K562 (cell line): ENCODE measurements around the gene DZIP3. TPM values are rescaled to one million over a fixed set of nuclear protein-coding genes. Genes with fewer than 3 reads are reported as not detected.

ENCODE experiments used
- ATAC-seq: fragments of 200-7000 bp; cut with Tn5 transposase; 3 replicates; pipeline ENCODE4 v1.9.1; 2020; ENCODE audit warnings: moderate library complexity
- BruUV-seq: library from RNA; stranded (reverse); fragments of 400-500 nt; replicated peaks from 2 replicates; lab custom pipeline; 2021; lab: Mats Ljungman, UMichigan
- CTCF ChIA-PET: fragments of 300-600 bp; formaldehyde crosslinking; extraction: SDS; loops from one replicate; lab custom pipeline; 2021; ENCODE audit warnings: low intra/inter-chr PET ratio; lab: Yijun Ruan, JAX
- POLR2A ChIA-PET: fragments of 300-600, 350-650 bp; sonication (Branson Sonifier 250); formaldehyde crosslinking; extraction: SDS; loops from one replicate; lab custom pipeline; 2021; ENCODE audit warnings: antibody characterized with exemption, inconsistent platforms; lab: Yijun Ruan, JAX
- DNase-seq, 4 experiments: peaks; one replicate each; pipeline versions ENCODE4 v3.0.0 to v3.0.0-alpha.2; 2011 to 2018; ENCODE audit warnings: low spot score in 3 of 4, mixed read lengths in 3 of 4; ENCODE audit errors: extremely low read depth in 1 of 4
- FAIRE-seq: peaks from 2 replicates; lab custom pipeline; 2011; peaks lifted over from hg19 to GRCh38; lab: Jason Lieb, UNC
- H2AFZ ChIP-seq: 2 replicates; pipeline ENCODE4 v1.6.0; 2011; ENCODE audit warnings: low read depth, low read length, control low read depth, inconsistent platforms
- H3K27ac ChIP-seq: fragments of 200-600 bp; 3 replicates; pipeline ENCODE4 v1.8.0; 2011; ENCODE audit warnings: low read depth, mild to moderate bottlenecking, control low read depth, inconsistent platforms, low read length, moderate library complexity, mixed read lengths; ENCODE audit errors: extremely low read depth
- H3K27me3 ChIP-seq, 2 experiments: fragments of 300-600 bp in 1 of 2; 2 replicates in 1 of 2; 3 replicates in 1 of 2; pipeline versions ENCODE4 v1.6.0 to v1.8.0; 2011; ENCODE audit warnings: inconsistent platforms in 2 of 2, low read length in 2 of 2, mild to moderate bottlenecking in 1 of 2, mixed read lengths in 1 of 2, moderate library complexity in 1 of 2; ENCODE audit not compliant: control insufficient read depth in 2 of 2, insufficient read depth in 2 of 2
- H3K36me3 ChIP-seq: fragments of 300-600 bp; 3 replicates; pipeline ENCODE4 v1.8.0; 2011; ENCODE audit warnings: mild to moderate bottlenecking, low read length, inconsistent platforms; ENCODE audit not compliant: control insufficient read depth, insufficient read depth
- H3K4me1 ChIP-seq, 2 experiments: fragments of 200-600 bp in 1 of 2; replicated peaks in 1 of 2; 2 replicates in 1 of 2; 3 replicates in 1 of 2; pipeline versions ENCODE4 v1.5.1 to v1.8.0; 2011; ENCODE audit warnings: inconsistent platforms in 2 of 2, low read length in 2 of 2, mild to moderate bottlenecking in 1 of 2, mixed read lengths in 1 of 2, moderate library complexity in 1 of 2; ENCODE audit not compliant: control insufficient read depth in 2 of 2, insufficient read depth in 2 of 2
- H3K4me2 ChIP-seq: 2 replicates; pipeline ENCODE4 v1.6.1; 2011; ENCODE audit warnings: low read length, control low read depth, inconsistent platforms, mixed read lengths; ENCODE audit not compliant: insufficient read depth
- H3K4me3 ChIP-seq: fragments of 200-600 bp; sonication (generic), shearing (Covaris generic); 2 replicates; pipeline ENCODE4 v1.5.1; 2016; ENCODE audit warnings: control low read depth, inconsistent platforms
- H3K79me2 ChIP-seq: fragments of 200-600 bp; 3 replicates; pipeline ENCODE4 v1.8.0; 2011; ENCODE audit warnings: low read length, inconsistent platforms; ENCODE audit not compliant: control insufficient read depth, insufficient read depth
- H3K9ac ChIP-seq, 2 experiments: 2 replicates each; pipeline versions ENCODE4 v1.6.0 to v1.6.1; 2011; ENCODE audit warnings: low read depth in 2 of 2, low read length in 2 of 2, control low read depth in 1 of 2, inconsistent platforms in 1 of 2, mild to moderate bottlenecking in 1 of 2, mixed read lengths in 1 of 2; ENCODE audit not compliant: insufficient read depth in 1 of 2
- H3K9me1 ChIP-seq: one replicate; pipeline ENCODE4 v1.6.0; 2011; ENCODE audit warnings: inconsistent platforms, mild to moderate bottlenecking, low read length, moderate library complexity; ENCODE audit not compliant: control insufficient read depth, insufficient read depth
- H3K9me3 ChIP-seq: replicated peaks from 2 replicates; pipeline ENCODE4 v1.5.1; 2011; ENCODE audit warnings: low read depth, low read length, inconsistent platforms; ENCODE audit not compliant: control insufficient read depth, insufficient read depth
- H4K20me1 ChIP-seq: replicated peaks from 2 replicates; pipeline ENCODE4 v1.6.1; 2011; ENCODE audit warnings: low read length, inconsistent platforms, mixed read lengths; ENCODE audit not compliant: control insufficient read depth, insufficient read depth
- ARID4B ChIP-seq: sonication (generic); formaldehyde crosslinking; IDR thresholded peaks from 2 replicates; pipeline ENCODE4 v1.8.0; 2022; ENCODE audit warnings: mild to moderate bottlenecking, missing genetic modification reagents
- EGR1 ChIP-seq: fragments of 450-650 bp; conservative IDR thresholded peaks from 2 replicates; pipeline ENCODE4 v1.6.1; 2017; ENCODE audit warnings: mild to moderate bottlenecking
- ID3 ChIP-seq, 2 experiments: fragments of 250-450 bp in 1 of 2; fragments of 450-650 bp in 1 of 2; sonication (Bioruptor Pico) in 1 of 2; IDR thresholded peaks; 2 replicates each; pipeline versions ENCODE4 v1.6.1 to v1.8.0; 2016 to 2021; ENCODE audit warnings: mild to moderate bottlenecking in 2 of 2, moderate library complexity in 2 of 2, missing compliant biosample characterization in 1 of 2, missing genetic modification characterization in 1 of 2
- MAFK ChIP-seq: IDR thresholded peaks from 2 replicates; pipeline ENCODE4 v1.6.1; 2011; ENCODE audit warnings: low read length, improper control_type of control experiment
- MTA2 ChIP-seq: fragments of 450-650 bp; IDR thresholded peaks from 2 replicates; pipeline ENCODE4 v1.6.1; 2016; ENCODE audit warnings: low read depth
- NCOA2 ChIP-seq, 2 experiments: fragments of 450-650 bp; IDR thresholded peaks; 2 replicates each; pipeline ENCODE4 v1.6.1; 2018; ENCODE audit warnings: mild to moderate bottlenecking in 2 of 2, moderate library complexity in 1 of 2; ENCODE audit not compliant: partially characterized antibody in 2 of 2
- NFIX ChIP-seq: fragments of 250-450 bp; sonication (Bioruptor Pico); IDR thresholded peaks from 2 replicates; pipeline ENCODE4 v1.4.0; 2020; ENCODE audit warnings: low read depth, mild to moderate bottlenecking, moderate library complexity
- NR2C1 ChIP-seq, 2 experiments: fragments of 450-650 bp; IDR thresholded peaks; 2 replicates each; pipeline ENCODE4 v1.6.1; 2017; ENCODE audit warnings: mild to moderate bottlenecking in 2 of 2, antibody characterized with exemption in 1 of 2, inconsistent platforms in 1 of 2, missing compliant biosample characterization in 1 of 2, missing genetic modification characterization in 1 of 2
- RBM17 ChIP-seq: fragments of 200-400 bp; formaldehyde crosslinking; IDR thresholded peaks from 2 replicates; pipeline ENCODE4 v1.6.1; 2017; ENCODE audit warnings: low read depth, mild to moderate bottlenecking, low read length, borderline replicate concordance
- SIN3A ChIP-seq, 2 experiments: fragments of 150-350 bp in 1 of 2; IDR thresholded peaks; 2 replicates each; pipeline ENCODE4 v1.6.1; 2011 to 2016; ENCODE audit warnings: borderline replicate concordance in 2 of 2, low read depth in 2 of 2, low read length in 2 of 2, mild to moderate bottlenecking in 2 of 2, moderate library complexity in 2 of 2; ENCODE audit not compliant: control insufficient read depth in 1 of 2
- SMAD1 ChIP-seq: fragments of 150-350 bp; IDR thresholded peaks from 2 replicates; pipeline ENCODE4 v1.6.1; 2014; ENCODE audit warnings: low read length, low read depth; ENCODE audit not compliant: partially characterized antibody
- SMARCA4 ChIP-seq: fragments of 450-650 bp; IDR thresholded peaks from 2 replicates; pipeline ENCODE4 v1.6.1; 2016
- TEAD2 ChIP-seq: fragments of 450-650 bp; IDR thresholded peaks from 2 replicates; pipeline ENCODE4 v1.6.1; 2016; ENCODE audit warnings: missing genetic modification characterization, control low read depth, missing compliant biosample characterization
- TRIM25 ChIP-seq: fragments of 450-650 bp; IDR thresholded peaks from 2 replicates; pipeline ENCODE4 v1.7.0; 2016; ENCODE audit warnings: borderline replicate concordance
- ZNF121 ChIP-seq: sonication (generic); formaldehyde crosslinking; conservative IDR thresholded peaks from 2 replicates; pipeline ENCODE4 v1.8.0; 2022; ENCODE audit warnings: missing genetic modification reagents
- ZNF436 ChIP-seq: fragments of 250-450, 450-650 bp; sonication (Bioruptor Pico); formaldehyde crosslinking; IDR thresholded peaks from 2 replicates; pipeline ENCODE4 v1.7.0; 2020; ENCODE audit warnings: mild to moderate bottlenecking
- in situ Hi-C: fragments of 300-500 bp; cut with MboI; formaldehyde crosslinking; loops from 4 replicates; pipeline ENCODE4 v1.15.0; 2018; ENCODE audit warnings: inconsistent platforms, mixed read lengths
- intact Hi-C: fragments of 100-400 bp; cut with micrococcal nuclease; formaldehyde crosslinking; loops from 2 replicates; pipeline ENCODE4 v1.14.2; 2022
- polyA plus RNA-seq, 8 experiments: library from polyadenylated mRNA; depleted of rRNA in 4 of 8; stranded (reverse) in 5 of 8; unstranded in 3 of 8; fragments of >200 nt; fragmentation: Nextera tagmentation in 2 of 8; fragmentation: Illumina TruSeq in 1 of 8; extraction: Ambion mirVana in 2 of 8; extraction: Trizol in 1 of 8; gene quantifications; 2 replicates each; pipeline versions ENCODE4 v1.2.1 to v1.2.3, GENCODE V29; 2011 to 2014; ENCODE audit warnings: inconsistent platforms in 1 of 8, missing spikeins in 1 of 8
- total RNA-seq, 7 experiments: library from RNA; depleted of rRNA in 6 of 7; stranded (reverse); fragments of >200 nt in 6 of 7; fragmentation: Illumina TruSeq in 2 of 7; extraction: Trizol in 2 of 7; gene quantifications; 2 replicates each; pipeline versions ENCODE4 v1.2.1 to v1.2.3, GENCODE V29; 2011 to 2021; ENCODE audit warnings: low replicate concordance in 1 of 7

Gene DZIP3
- total and polyA plus RNA-seq, 9 of the 15 experiments (the other 6 are each of a cell fraction or from before 2014, with no cell fraction given): 3.5 to 9.7 (median 5.7) TPM

GRCh38 chr3:108724101-108724500 lies 134.6 kb downstream of the DZIP3 start (continued):
- no peak for TF ChIP-seq ID3 (CRISPR knock-in tag; IDR thresholded peaks at IDR 0.05)
- no peak for TF ChIP-seq ID3 (tag; IDR thresholded peaks at IDR 0.05)
- no peak for TF ChIP-seq MAFK
- TF ChIP-seq NR2C1 (IDR thresholded peaks at IDR 0.05): no peak
- TF ChIP-seq NR2C1 (tag; IDR thresholded peaks at IDR 0.05): no peak

- in situ Hi-C loops: no loop called here
- Histone ChIP-seq H3K9ac (no peak overlapping the region), H3K4me3 (no peak overlapping the region), H3K9me3 (no peaks in the 10 kb centered on the region), H3K36me3 (no peaks in the 10 kb centered on the region), H3K4me2 (no peak overlapping the region), H4K20me1 (no peaks in the 10 kb centered on the region), H3K9me1 (no peaks in the 10 kb centered on the region), H2AFZ (no peak overlapping the region), H3K27me3 (no peaks in the 10 kb centered on the region; a peak in 1 of 5 replicates), H3K27ac (no peak overlapping the region), H3K4me1 (no peaks in the 10 kb centered on the region), H3K79me2 (no peaks in the 10 kb centered on the region)
- POLR2A ChIA-PET: no interaction called here
- DNase-seq (no peak), FAIRE-seq (no peak), ATAC-seq (no peak)
- BruUV-seq: no TSS peak
- CTCF ChIA-PET: no interaction called here
- intact Hi-C loops: no loop called here
- TF ChIP-seq RBM17 (no peak), TRIM25 (no peak), TEAD2 (tag) (no peak), SMAD1 (no peak), MTA2 (no peak), EGR1 (no peak), ZNF121 (no peak), ARID4B (CRISPR knock-in tag) (no peak), NCOA2 (IDR thresholded peaks at IDR 0.05; ENCODE audit: partially characterized antibody in 2 of 2) (no peak), SIN3A (IDR thresholded peaks at IDR 0.05; ENCODE audit: borderline replicate concordance in 2 of 2, control insufficient read depth in 1 of 2, low read depth in 2 of 2, low read length in 2 of 2) (no peak), SMARCA4 (no peak), ZNF436 (CRISPR knock-in tag) (no peak), NFIX (CRISPR knock-in tag) (no peak)
Observed at GRCh38 chr3:108728105-108728504, 138.6 kb downstream of the DZIP3 start.
